Measurements from ENCODE around the gene SHPK.

SHPK gene

GRCh38 chr17:3683054-3683511 lies 47.0 kb upstream of the SHPK start (continued):
- no peak for TF ChIP-seq RBAK (tag by site-specific recombination; IDR thresholded peaks at IDR 0.05)
- no peak for TF ChIP-seq ZNF843 (tag by site-specific recombination; IDR thresholded peaks at IDR 0.05)
- peak; percentile 69; the same call in 1 of the 2 replicates for TF ChIP-seq ZNF2 (tag by site-specific recombination; IDR thresholded peaks at IDR 0.05)
- TF ChIP-seq ZBTB48 (tag by site-specific recombination; IDR thresholded peaks at IDR 0.05) = 0 out of 2 replicates have a peak, but pooled peaks have one; percentile 23
- no peak for TF ChIP-seq ZNF311 (tag by site-specific recombination; IDR thresholded peaks at IDR 0.05; ENCODE audit: borderline replicate concordance)
- TF ChIP-seq ZNF529 (tag by site-specific recombination; IDR thresholded peaks at IDR 0.05; ENCODE audit: insufficient replicate concordance) = no peak
- no peak for TF ChIP-seq ZNF626 (tag by site-specific recombination; IDR thresholded peaks at IDR 0.05)
- TF ChIP-seq ZNF555 (tag by site-specific recombination; conservative IDR thresholded peaks at IDR 0.05) = no peak
- no peak for TF ChIP-seq TRIM28 (IDR thresholded peaks at IDR 0.05; ENCODE audit: borderline replicate concordance, low read length)
- TF ChIP-seq ZNF596 (tag by site-specific recombination; IDR thresholded peaks at IDR 0.05) = no peak
- peak; percentile 88 for TF ChIP-seq CTCF (tag by site-specific recombination; IDR thresholded peaks at IDR 0.05)
- TF ChIP-seq ZNF48 (tag by site-specific recombination; IDR thresholded peaks at IDR 0.05) = no peak
- peak; percentile 38; the same call in 1 of the 2 replicates for TF ChIP-seq PATZ1 (tag by site-specific recombination; IDR thresholded peaks at IDR 0.05)
- TF ChIP-seq ZNF146 (tag by site-specific recombination; IDR thresholded peaks at IDR 0.05) = no peak
- no peak for TF ChIP-seq ZNF639 (tag by site-specific recombination; IDR thresholded peaks at IDR 0.05)

- H3K36me3 ChIP-seq (ENCODE audit: control insufficient read depth in 2 of 2, insufficient read depth in 1 of 2, low read length in 2 of 2) = no peaks in the 10 kb centered on the region
- ChIA-PET CTCF (interaction anchor here (0.6 to 1.7 kb wide), 8 partner anchors 9 to 56 kb away, joined by 3 to 19 read pairs (median 4); partner anchors contain the start of gene P2RX5), POLR2A (interaction anchor here (0.5 kb wide), 1 partner anchor 47 kb away, joined by 3 read pairs; no protein-coding TSS in a partner anchor)
- H3K4me3 ChIP-seq (ENCODE audit: low read depth, low read length) = no peak overlapping the region
- H3K9me3 ChIP-seq (ENCODE audit: control insufficient read depth, insufficient read depth, low read depth, low read length) = no peaks in the 10 kb centered on the region
- no peaks in the 10 kb centered on the region for H3K4me1 ChIP-seq (ENCODE audit: control insufficient read depth, insufficient read depth, low read length)
- no peak overlapping the region for H3K27ac ChIP-seq (ENCODE audit: extremely low read depth, low read depth, low read length)
- no peak for TF ChIP-seq ZNF280C (tag by site-specific recombination; IDR thresholded peaks at IDR 0.05)
- no peak for TF ChIP-seq ZBTB11 (tag by site-specific recombination; conservative IDR thresholded peaks at IDR 0.05; ENCODE audit: low read depth)
Measured at GRCh38 chr17:3682033-3682432, 46.0 kb upstream of the SHPK start.

All from HEK293 (cell line).